Measurements from ENCODE around the gene ZMIZ2.

DNA sequence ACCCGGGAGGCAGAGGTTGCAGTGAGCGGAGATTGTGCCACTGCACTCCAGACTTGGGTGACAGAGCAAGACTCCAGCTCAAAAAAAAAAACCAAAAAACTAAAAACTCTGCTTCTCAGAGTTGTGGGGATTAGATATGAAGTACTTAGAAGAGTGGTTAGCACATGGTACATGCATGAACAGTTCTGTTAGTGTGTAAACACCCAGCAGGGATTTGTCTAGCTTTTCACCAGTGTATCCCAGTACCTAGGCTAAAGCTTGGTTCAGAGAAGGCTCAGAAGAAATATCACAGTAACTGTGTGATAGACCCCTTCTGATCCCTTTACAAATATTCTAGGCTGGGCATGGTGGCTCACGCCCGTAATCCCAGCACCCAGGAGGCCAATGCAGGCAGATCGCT lies 57.3 kb downstream of the ZMIZ2 start:
- TF ChIP-seq, protein P1, sequence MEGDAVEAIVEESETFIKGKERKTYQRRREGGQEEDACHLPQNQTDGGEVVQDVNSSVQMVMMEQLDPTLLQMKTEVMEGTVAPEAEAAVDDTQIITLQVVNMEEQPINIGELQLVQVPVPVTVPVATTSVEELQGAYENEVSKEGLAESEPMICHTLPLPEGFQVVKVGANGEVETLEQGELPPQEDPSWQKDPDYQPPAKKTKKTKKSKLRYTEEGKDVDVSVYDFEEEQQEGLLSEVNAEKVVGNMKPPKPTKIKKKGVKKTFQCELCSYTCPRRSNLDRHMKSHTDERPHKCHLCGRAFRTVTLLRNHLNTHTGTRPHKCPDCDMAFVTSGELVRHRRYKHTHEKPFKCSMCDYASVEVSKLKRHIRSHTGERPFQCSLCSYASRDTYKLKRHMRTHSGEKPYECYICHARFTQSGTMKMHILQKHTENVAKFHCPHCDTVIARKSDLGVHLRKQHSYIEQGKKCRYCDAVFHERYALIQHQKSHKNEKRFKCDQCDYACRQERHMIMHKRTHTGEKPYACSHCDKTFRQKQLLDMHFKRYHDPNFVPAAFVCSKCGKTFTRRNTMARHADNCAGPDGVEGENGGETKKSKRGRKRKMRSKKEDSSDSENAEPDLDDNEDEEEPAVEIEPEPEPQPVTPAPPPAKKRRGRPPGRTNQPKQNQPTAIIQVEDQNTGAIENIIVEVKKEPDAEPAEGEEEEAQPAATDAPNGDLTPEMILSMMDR (conservative IDR thresholded peaks at IDR 0.05; ENCODE audit: low read depth in 2 of 2), result no peak
- TF ChIP-seq, protein P2, sequence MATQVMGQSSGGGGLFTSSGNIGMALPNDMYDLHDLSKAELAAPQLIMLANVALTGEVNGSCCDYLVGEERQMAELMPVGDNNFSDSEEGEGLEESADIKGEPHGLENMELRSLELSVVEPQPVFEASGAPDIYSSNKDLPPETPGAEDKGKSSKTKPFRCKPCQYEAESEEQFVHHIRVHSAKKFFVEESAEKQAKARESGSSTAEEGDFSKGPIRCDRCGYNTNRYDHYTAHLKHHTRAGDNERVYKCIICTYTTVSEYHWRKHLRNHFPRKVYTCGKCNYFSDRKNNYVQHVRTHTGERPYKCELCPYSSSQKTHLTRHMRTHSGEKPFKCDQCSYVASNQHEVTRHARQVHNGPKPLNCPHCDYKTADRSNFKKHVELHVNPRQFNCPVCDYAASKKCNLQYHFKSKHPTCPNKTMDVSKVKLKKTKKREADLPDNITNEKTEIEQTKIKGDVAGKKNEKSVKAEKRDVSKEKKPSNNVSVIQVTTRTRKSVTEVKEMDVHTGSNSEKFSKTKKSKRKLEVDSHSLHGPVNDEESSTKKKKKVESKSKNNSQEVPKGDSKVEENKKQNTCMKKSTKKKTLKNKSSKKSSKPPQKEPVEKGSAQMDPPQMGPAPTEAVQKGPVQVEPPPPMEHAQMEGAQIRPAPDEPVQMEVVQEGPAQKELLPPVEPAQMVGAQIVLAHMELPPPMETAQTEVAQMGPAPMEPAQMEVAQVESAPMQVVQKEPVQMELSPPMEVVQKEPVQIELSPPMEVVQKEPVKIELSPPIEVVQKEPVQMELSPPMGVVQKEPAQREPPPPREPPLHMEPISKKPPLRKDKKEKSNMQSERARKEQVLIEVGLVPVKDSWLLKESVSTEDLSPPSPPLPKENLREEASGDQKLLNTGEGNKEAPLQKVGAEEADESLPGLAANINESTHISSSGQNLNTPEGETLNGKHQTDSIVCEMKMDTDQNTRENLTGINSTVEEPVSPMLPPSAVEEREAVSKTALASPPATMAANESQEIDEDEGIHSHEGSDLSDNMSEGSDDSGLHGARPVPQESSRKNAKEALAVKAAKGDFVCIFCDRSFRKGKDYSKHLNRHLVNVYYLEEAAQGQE (IDR thresholded peaks at IDR 0.05; ENCODE audit: unreplicated experiment), result no peak
- TF ChIP-seq POLR2AphosphoS5 (IDR thresholded peaks at IDR 0.05; ENCODE audit: low read depth), result no peak
- no peak for TF ChIP-seq JUNB (IDR thresholded peaks at IDR 0.05; ENCODE audit: unreplicated experiment)
- TF ChIP-seq, protein P3, sequence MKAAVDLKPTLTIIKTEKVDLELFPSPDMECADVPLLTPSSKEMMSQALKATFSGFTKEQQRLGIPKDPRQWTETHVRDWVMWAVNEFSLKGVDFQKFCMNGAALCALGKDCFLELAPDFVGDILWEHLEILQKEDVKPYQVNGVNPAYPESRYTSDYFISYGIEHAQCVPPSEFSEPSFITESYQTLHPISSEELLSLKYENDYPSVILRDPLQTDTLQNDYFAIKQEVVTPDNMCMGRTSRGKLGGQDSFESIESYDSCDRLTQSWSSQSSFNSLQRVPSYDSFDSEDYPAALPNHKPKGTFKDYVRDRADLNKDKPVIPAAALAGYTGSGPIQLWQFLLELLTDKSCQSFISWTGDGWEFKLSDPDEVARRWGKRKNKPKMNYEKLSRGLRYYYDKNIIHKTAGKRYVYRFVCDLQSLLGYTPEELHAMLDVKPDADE (IDR thresholded peaks at IDR 0.05), result no peak
- no peak for TF ChIP-seq EZH2 (IDR thresholded peaks at IDR 0.05; ENCODE audit: low read depth, unreplicated experiment)
- no peak for TF ChIP-seq ZNF331 (CRISPR knock-in tag; IDR thresholded peaks at IDR 0.05; ENCODE audit: low read depth)
- no peak for TF ChIP-seq CREB1 (CRISPR knock-in tag; IDR thresholded peaks at IDR 0.05; ENCODE audit: low read depth)
- no peak for TF ChIP-seq STAT1 (IDR thresholded peaks at IDR 0.05; ENCODE audit: unreplicated experiment)
- no peak for TF ChIP-seq EZH2phosphoT487 (IDR thresholded peaks at IDR 0.05; ENCODE audit: unreplicated experiment)

Data from GM23338 (cell line).